ENCODE data around the gene OR6S1.

- TF ChIP-seq ZNF274 (IDR thresholded peaks at IDR 0.05; ENCODE audit: low read length) (no peak), ZNF274 (tag by site-specific recombination; IDR thresholded peaks at IDR 0.05; ENCODE audit: borderline replicate concordance) (no peak), ATF2 (tag by site-specific recombination; IDR thresholded peaks at IDR 0.05; ENCODE audit: low read depth) (no peak), CTCF (tag by site-specific recombination; IDR thresholded peaks at IDR 0.05) (peak; percentile 17; the same call in 1 of the 2 replicates), HIC1 (tag by site-specific recombination; IDR thresholded peaks at IDR 0.05) (no peak), ZNF391 (tag by site-specific recombination; IDR thresholded peaks at IDR 0.05; ENCODE audit: borderline replicate concordance, low read depth) (no peak), ZNF404 (tag by site-specific recombination; IDR thresholded peaks at IDR 0.05) (no peak), ZBTB7A (tag by site-specific recombination; IDR thresholded peaks at IDR 0.05; ENCODE audit: low read depth) (no peak), KLF8 (tag by site-specific recombination; IDR thresholded peaks at IDR 0.05) (no peak), BCL11A (tag by site-specific recombination; IDR thresholded peaks at IDR 0.05; ENCODE audit: low read depth) (no peak)
Observed at GRCh38 chr14:20628063-20628854, 13.2 kb downstream of the OR6S1 start.

Measured in HEK293 (cell line).